HFFc6 (cell line): Measurements from ENCODE around the gene XIRP2. TPM values are rescaled to one million over a fixed set of nuclear protein-coding genes. Genes with fewer than 3 reads are reported as not detected.

Experiments used
- DNase-seq: peaks from one replicate; pipeline ENCODE4 v3.0.0-alpha.2; 2018
- H3K27ac Mint-ChIP-seq: 2 replicates; pipeline ENCODE4 v1.8.0; 2020; ENCODE audit warnings: mild to moderate bottlenecking, mixed read lengths
- H3K27me3 Mint-ChIP-seq: 2 replicates; pipeline ENCODE4 v1.8.0; 2021; ENCODE audit warnings: mild to moderate bottlenecking, moderate library complexity, mixed read lengths; ENCODE audit not compliant: insufficient read depth
- H3K36me3 Mint-ChIP-seq: 2 replicates; pipeline ENCODE4 v1.8.0; 2021; ENCODE audit warnings: low read depth, mixed read lengths
- H3K4me1 Mint-ChIP-seq: 2 replicates; pipeline ENCODE4 v1.8.0; 2020; ENCODE audit warnings: low read depth, mixed read lengths
- H3K4me3 Mint-ChIP-seq: 2 replicates; pipeline ENCODE4 v1.8.0; 2020; ENCODE audit warnings: mild to moderate bottlenecking, moderate library complexity, mixed read lengths
- H3K9me3 Mint-ChIP-seq: 2 replicates; pipeline ENCODE4 v1.8.0; 2020; ENCODE audit warnings: mild to moderate bottlenecking, mixed read lengths
- total RNA-seq, 6 experiments: library from RNA; stranded (reverse); fragmentation: NEBNext Ultra II Directional; extraction: Animal tissue kit (Norgen Biotek cat#: 25700); gene quantifications; 2 replicates in 1 of 6; 3 replicates in 5 of 6; pipeline ENCODE4 v1.2.3, GENCODE V29; 2021
- TF ChIP-seq, protein P1 (sequence below): fragments of 200-600 bp; sonication (generic); IDR thresholded peaks from 2 replicates; pipeline ENCODE4 v1.5.0; 2021; ENCODE audit warnings: antibody characterized with exemption, mild to moderate bottlenecking

The XIRP2 gene
- total RNA-seq, 6 experiments from 2014 or later = not detected

DNA sequence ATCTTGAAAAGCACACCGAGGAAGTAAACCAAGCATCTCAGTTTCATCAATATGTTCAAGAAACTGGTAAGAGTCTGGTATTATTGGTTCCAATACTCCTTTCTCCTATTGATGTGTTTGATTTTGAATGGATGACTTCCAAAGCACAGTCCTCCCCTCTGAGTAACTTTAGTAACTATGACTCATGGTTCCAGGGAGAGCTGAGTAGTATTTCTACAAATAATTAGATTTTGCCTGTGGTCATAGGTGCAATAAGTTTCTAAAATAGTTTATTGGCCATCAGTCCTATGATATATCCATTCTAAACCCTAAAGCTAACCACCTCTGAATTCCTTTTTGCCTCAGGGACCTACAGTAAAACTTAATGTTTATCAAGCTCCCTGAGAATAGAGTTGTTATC is 352.4 kb downstream of the XIRP2 start:
- Mint-ChIP-seq H3K27ac (no peak overlapping the region), H3K9me3 (no peaks in the 10 kb centered on the region; the same call in 1 of the 2 replicates), H3K27me3 (peaks cover 1% of the 10 kb centered on the region; the same call in 1 of the 2 replicates), H3K36me3 (no peaks in the 10 kb centered on the region), H3K4me3 (no peak overlapping the region), H3K4me1 (no peaks in the 10 kb centered on the region)
- DNase-seq = no peak
- TF ChIP-seq, protein P1, sequence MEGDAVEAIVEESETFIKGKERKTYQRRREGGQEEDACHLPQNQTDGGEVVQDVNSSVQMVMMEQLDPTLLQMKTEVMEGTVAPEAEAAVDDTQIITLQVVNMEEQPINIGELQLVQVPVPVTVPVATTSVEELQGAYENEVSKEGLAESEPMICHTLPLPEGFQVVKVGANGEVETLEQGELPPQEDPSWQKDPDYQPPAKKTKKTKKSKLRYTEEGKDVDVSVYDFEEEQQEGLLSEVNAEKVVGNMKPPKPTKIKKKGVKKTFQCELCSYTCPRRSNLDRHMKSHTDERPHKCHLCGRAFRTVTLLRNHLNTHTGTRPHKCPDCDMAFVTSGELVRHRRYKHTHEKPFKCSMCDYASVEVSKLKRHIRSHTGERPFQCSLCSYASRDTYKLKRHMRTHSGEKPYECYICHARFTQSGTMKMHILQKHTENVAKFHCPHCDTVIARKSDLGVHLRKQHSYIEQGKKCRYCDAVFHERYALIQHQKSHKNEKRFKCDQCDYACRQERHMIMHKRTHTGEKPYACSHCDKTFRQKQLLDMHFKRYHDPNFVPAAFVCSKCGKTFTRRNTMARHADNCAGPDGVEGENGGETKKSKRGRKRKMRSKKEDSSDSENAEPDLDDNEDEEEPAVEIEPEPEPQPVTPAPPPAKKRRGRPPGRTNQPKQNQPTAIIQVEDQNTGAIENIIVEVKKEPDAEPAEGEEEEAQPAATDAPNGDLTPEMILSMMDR = no peak

- TF ChIP-seq, protein P1 = no peak
- H3K4me1 Mint-ChIP-seq = no peaks in the 10 kb centered on the region
Observed at GRCh38 chr2:167249197-167249596, 360.9 kb downstream of the XIRP2 start.

GRCh38 chr2:167253025-167253424 is 364.7 kb downstream of the XIRP2 start:
- TF ChIP-seq, protein P1 = no peak
- H3K4me1 Mint-ChIP-seq = no peaks in the 10 kb centered on the region
- H3K4me3 Mint-ChIP-seq = no peak overlapping the region
- no peaks in the 10 kb centered on the region for H3K36me3 Mint-ChIP-seq
- no peak for DNase-seq
- peaks cover 4% of the 10 kb centered on the region for H3K27me3 Mint-ChIP-seq
- no peak overlapping the region for H3K27ac Mint-ChIP-seq
- peaks cover 7% of the 10 kb centered on the region; the same call in 1 of the 2 replicates for H3K9me3 Mint-ChIP-seq

More at GRCh38 chr2:167249197-167249596, 360.9 kb downstream of the XIRP2 start:
- H3K4me3 Mint-ChIP-seq = no peak overlapping the region
- peaks cover 7% of the 10 kb centered on the region; the same call in 1 of the 2 replicates for H3K9me3 Mint-ChIP-seq
- no peak overlapping the region for H3K27ac Mint-ChIP-seq
- no peak for DNase-seq
- H3K36me3 Mint-ChIP-seq = no peaks in the 10 kb centered on the region
- H3K27me3 Mint-ChIP-seq = peaks cover 4% of the 10 kb centered on the region

DNA sequence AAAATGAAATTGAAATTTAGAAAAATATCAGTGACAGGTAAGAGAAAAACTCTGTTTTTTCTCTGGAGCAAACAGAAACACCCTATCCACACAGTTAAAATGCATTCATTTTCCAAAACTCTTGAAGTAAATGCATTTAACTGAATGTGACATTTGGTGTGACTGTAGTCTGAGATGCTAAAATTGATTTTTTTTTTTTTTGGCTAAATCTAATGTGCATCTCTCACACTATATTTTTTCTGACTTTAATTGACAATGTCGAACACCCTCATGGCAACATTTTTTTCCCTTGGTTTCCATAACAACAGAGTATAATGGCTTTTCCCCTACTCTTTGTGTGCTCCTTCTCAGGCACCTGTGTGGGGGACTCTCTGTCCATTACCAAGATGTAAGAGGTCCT is 366.4 kb downstream of the XIRP2 start:
- no peak for DNase-seq
- TF ChIP-seq, protein P1 = no peak
- no peaks in the 10 kb centered on the region for H3K36me3 Mint-ChIP-seq
- H3K4me3 Mint-ChIP-seq = no peak overlapping the region
- no peaks in the 10 kb centered on the region for H3K9me3 Mint-ChIP-seq
- H3K27me3 Mint-ChIP-seq = peaks cover 4% of the 10 kb centered on the region; the same call in 1 of the 2 replicates
- no peak overlapping the region for H3K27ac Mint-ChIP-seq
- no peaks in the 10 kb centered on the region for H3K4me1 Mint-ChIP-seq

- Mint-ChIP-seq H3K27me3 (no peaks in the 10 kb centered on the region; the same call in 1 of the 2 replicates), H3K27ac (no peak overlapping the region), H3K36me3 (no peaks in the 10 kb centered on the region), H3K9me3 (no peaks in the 10 kb centered on the region), H3K4me3 (no peak overlapping the region), H3K4me1 (no peaks in the 10 kb centered on the region)
- no peak for DNase-seq
- TF ChIP-seq, protein P1 = no peak
Observed at GRCh38 chr2:167258712-167259111, 370.4 kb downstream of the XIRP2 start.

DNA sequence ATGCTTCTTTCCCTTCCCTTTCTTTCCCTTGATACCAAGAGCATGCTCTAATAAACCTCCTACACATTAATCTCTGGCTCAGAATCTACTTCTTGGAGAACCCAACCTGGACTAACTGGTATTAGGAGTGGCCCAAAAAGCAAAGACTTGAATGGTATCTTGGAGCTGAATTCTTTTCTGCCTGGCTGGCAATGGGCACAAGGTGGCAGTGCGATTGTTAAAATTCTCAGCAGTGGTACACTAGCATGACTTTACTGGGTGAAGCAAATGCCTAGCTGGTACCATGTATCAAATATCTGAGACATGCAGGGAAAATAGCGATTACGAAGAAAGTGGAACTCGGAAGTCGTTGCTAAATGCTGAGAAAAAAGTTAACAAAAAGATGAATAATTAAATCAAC is 376.1 kb downstream of the XIRP2 start:
- Mint-ChIP-seq H3K27ac (no peak overlapping the region), H3K4me3 (no peak overlapping the region), H3K36me3 (no peaks in the 10 kb centered on the region), H3K27me3 (no peaks in the 10 kb centered on the region; the same call in 1 of the 2 replicates), H3K9me3 (peaks cover 21% of the 10 kb centered on the region), H3K4me1 (no peaks in the 10 kb centered on the region)
- no peak for DNase-seq
- TF ChIP-seq, protein P1 = peak; percentile 13; the same call in 1 of the 2 replicates
